Tibial nerve (tissue), 3 donors: Measurements from ENCODE around the gene GNMT.

Source experiments
- POLR2A ChIP-seq, 2 donors: fragments of 450-650 bp; IDR thresholded peaks; one replicate each; pipeline ENCODE4 v1.6.1; 2017; ENCODE audit warnings: antibody characterized with exemption in 2 of 2, mild to moderate bottlenecking in 2 of 2, moderate library complexity in 2 of 2
- TF ChIP-seq, protein P1 (sequence below), 5 experiments: fragments of 200-600 bp in 3 of 5; fragments of 450-650 bp in 2 of 5; sonication (generic) in 3 of 5; IDR thresholded peaks; one replicate each; pipeline ENCODE4 v1.5.1; 2016 to 2019; ENCODE audit warnings: antibody characterized with exemption in 5 of 5, mild to moderate bottlenecking in 3 of 5, moderate library complexity in 2 of 5

DNA sequence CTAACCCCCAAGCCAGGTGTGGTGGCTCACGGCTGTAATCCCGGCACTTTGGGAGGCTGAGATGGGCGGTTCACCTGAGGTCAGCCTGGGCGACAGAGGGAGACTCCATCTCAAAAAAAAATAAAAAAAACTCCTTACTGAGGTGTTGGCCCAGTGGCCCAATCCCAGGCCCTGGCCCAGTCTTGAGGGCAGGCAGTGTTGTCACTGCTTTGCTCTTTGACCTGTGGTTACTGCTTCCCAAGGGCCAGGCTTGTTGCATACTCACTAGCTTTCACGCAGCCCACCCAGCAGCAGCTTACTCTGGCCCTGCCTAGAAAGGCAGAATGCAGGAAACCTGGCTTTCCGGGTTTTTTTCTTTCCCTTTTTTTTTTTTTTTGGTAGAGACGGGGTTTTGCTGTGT is 18.1 kb upstream of the GNMT start:
- no peak for TF ChIP-seq POLR2A (IDR thresholded peaks at IDR 0.05)
- TF ChIP-seq, protein P1, sequence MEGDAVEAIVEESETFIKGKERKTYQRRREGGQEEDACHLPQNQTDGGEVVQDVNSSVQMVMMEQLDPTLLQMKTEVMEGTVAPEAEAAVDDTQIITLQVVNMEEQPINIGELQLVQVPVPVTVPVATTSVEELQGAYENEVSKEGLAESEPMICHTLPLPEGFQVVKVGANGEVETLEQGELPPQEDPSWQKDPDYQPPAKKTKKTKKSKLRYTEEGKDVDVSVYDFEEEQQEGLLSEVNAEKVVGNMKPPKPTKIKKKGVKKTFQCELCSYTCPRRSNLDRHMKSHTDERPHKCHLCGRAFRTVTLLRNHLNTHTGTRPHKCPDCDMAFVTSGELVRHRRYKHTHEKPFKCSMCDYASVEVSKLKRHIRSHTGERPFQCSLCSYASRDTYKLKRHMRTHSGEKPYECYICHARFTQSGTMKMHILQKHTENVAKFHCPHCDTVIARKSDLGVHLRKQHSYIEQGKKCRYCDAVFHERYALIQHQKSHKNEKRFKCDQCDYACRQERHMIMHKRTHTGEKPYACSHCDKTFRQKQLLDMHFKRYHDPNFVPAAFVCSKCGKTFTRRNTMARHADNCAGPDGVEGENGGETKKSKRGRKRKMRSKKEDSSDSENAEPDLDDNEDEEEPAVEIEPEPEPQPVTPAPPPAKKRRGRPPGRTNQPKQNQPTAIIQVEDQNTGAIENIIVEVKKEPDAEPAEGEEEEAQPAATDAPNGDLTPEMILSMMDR (IDR thresholded peaks at IDR 0.05): no peak
